ENCODE measurements around the gene CELSR1.

DNA sequence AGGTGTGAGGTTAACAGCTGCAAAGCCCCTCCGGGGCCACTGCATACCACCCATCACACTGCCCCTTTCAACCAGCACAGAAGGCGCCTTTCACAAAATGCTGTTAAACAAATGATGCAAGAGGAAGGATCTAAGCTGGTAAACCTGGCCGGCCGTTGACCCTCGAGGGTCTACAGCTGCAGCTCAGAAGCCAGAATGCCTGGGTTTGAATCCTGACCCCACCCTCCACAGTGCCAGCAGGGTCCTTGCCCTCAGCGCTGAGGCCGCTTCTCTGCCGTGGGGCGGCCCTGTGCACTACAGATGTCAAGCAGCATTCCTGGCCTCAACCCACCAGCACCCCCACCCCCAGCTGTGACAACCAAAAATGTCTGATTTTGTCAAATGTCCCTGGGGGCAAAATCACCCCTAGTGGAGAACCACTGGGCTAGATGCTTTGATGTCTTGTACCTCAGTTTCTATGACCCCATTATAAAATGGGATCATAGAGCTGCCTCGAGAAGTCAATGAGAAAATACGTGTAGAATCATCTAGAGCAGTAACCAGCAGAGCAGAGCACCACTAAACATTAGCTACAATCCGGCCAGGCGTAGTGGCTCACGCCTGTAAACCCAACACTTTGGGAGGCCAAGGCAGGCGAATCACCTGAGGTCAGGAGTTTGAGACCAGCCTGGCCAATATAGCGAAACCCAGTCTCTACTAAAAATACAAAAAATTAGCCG lies 77.9 kb downstream of the CELSR1 start:
- TF ChIP-seq, protein P1, sequence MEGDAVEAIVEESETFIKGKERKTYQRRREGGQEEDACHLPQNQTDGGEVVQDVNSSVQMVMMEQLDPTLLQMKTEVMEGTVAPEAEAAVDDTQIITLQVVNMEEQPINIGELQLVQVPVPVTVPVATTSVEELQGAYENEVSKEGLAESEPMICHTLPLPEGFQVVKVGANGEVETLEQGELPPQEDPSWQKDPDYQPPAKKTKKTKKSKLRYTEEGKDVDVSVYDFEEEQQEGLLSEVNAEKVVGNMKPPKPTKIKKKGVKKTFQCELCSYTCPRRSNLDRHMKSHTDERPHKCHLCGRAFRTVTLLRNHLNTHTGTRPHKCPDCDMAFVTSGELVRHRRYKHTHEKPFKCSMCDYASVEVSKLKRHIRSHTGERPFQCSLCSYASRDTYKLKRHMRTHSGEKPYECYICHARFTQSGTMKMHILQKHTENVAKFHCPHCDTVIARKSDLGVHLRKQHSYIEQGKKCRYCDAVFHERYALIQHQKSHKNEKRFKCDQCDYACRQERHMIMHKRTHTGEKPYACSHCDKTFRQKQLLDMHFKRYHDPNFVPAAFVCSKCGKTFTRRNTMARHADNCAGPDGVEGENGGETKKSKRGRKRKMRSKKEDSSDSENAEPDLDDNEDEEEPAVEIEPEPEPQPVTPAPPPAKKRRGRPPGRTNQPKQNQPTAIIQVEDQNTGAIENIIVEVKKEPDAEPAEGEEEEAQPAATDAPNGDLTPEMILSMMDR (IDR thresholded peaks at IDR 0.05): no peak
- TF ChIP-seq POLR2AphosphoS5 (IDR thresholded peaks at IDR 0.05; ENCODE audit: low read depth, low read length) (no peak), TCF7L2 (IDR thresholded peaks at IDR 0.05; ENCODE audit: low read depth, low read length) (no peak), SIN3A (IDR thresholded peaks at IDR 0.05; ENCODE audit: borderline replicate concordance, insufficient read depth, low read depth, low read length) (no peak)
- TF ChIP-seq, protein P2, sequence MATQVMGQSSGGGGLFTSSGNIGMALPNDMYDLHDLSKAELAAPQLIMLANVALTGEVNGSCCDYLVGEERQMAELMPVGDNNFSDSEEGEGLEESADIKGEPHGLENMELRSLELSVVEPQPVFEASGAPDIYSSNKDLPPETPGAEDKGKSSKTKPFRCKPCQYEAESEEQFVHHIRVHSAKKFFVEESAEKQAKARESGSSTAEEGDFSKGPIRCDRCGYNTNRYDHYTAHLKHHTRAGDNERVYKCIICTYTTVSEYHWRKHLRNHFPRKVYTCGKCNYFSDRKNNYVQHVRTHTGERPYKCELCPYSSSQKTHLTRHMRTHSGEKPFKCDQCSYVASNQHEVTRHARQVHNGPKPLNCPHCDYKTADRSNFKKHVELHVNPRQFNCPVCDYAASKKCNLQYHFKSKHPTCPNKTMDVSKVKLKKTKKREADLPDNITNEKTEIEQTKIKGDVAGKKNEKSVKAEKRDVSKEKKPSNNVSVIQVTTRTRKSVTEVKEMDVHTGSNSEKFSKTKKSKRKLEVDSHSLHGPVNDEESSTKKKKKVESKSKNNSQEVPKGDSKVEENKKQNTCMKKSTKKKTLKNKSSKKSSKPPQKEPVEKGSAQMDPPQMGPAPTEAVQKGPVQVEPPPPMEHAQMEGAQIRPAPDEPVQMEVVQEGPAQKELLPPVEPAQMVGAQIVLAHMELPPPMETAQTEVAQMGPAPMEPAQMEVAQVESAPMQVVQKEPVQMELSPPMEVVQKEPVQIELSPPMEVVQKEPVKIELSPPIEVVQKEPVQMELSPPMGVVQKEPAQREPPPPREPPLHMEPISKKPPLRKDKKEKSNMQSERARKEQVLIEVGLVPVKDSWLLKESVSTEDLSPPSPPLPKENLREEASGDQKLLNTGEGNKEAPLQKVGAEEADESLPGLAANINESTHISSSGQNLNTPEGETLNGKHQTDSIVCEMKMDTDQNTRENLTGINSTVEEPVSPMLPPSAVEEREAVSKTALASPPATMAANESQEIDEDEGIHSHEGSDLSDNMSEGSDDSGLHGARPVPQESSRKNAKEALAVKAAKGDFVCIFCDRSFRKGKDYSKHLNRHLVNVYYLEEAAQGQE (IDR thresholded peaks at IDR 0.05; ENCODE audit: insufficient read depth in 1 of 2, low read depth in 2 of 2, low read length in 1 of 2): no peak
